ENCODE data around the gene C2orf69. TPM values are rescaled to one million over a fixed set of nuclear protein-coding genes. Genes with fewer than 3 reads are reported as not detected.
A peak's percentile ranks its signal among the peaks of the same experiment; 100 is the strongest.

Gene C2orf69
- total and polyA plus RNA-seq, 2 experiments from 2014 or later, result 33.4 to 39.2 TPM

- H3K27ac Mint-ChIP-seq, result peak overlapping the region; percentile 56; the same call in 1 of the 2 replicates
- no peak overlapping the region for H3K4me3 Mint-ChIP-seq
- peak; percentile 52 for ATAC-seq
- H4K20me1 ChIP-seq (replicated peaks; ENCODE audit: insufficient read depth), result peaks cover 10% of the 10 kb centered on the region; the same call in 1 of the 2 replicates
- TF ChIP-seq STAT1 (IDR thresholded peaks at IDR 0.05; ENCODE audit: unreplicated experiment) (no peak), JUNB (IDR thresholded peaks at IDR 0.05; ENCODE audit: unreplicated experiment) (no peak), POLR2AphosphoS5 (IDR thresholded peaks at IDR 0.05; ENCODE audit: low read depth) (no peak), EZH2phosphoT487 (IDR thresholded peaks at IDR 0.05; ENCODE audit: unreplicated experiment) (no peak), ZNF114 (CRISPR knock-in tag; IDR thresholded peaks at IDR 0.05) (no peak), CREB1 (CRISPR knock-in tag; IDR thresholded peaks at IDR 0.05; ENCODE audit: low read depth) (no peak), ZNF331 (CRISPR knock-in tag; IDR thresholded peaks at IDR 0.05; ENCODE audit: low read depth) (no peak), ZNF462 (CRISPR knock-in tag; IDR thresholded peaks at IDR 0.05) (no peak), EZH2 (IDR thresholded peaks at IDR 0.05; ENCODE audit: low read depth, unreplicated experiment) (no peak), NANOG (IDR thresholded peaks at IDR 0.05; ENCODE audit: borderline replicate concordance) (no peak), ETS1 (IDR thresholded peaks at IDR 0.05) (no peak), CTCF (conservative IDR thresholded peaks at IDR 0.05; ENCODE audit: low read depth in 2 of 2) (no peak), REST (IDR thresholded peaks at IDR 0.05; ENCODE audit: unreplicated experiment) (no peak)
- peaks cover 5% of the 10 kb centered on the region for H3K27me3 Mint-ChIP-seq (ENCODE audit: insufficient read depth, low read depth, poor library complexity)
- H3F3A ChIP-seq (replicated peaks; ENCODE audit: low read depth), result no peaks in the 10 kb centered on the region
- no peaks in the 10 kb centered on the region; the same call in 1 of the 2 replicates for H3K36me3 ChIP-seq (ENCODE audit: insufficient read depth)
- H3K4me1 Mint-ChIP-seq, result peaks cover 32% of the 10 kb centered on the region
- H3K27ac ChIP-seq (ENCODE audit: low read depth), result peak overlapping the region; percentile 36; the same call in 1 of the 2 replicates
- H3K27me3 ChIP-seq (ENCODE audit: insufficient read depth), result no peaks in the 10 kb centered on the region
- peak overlapping the region; percentile 18 for H3K4me2 ChIP-seq
- H3K36me3 Mint-ChIP-seq (ENCODE audit: low read depth), result peaks cover 49% of the 10 kb centered on the region; the same call in 2 of the 3 replicates
- H3K4me1 ChIP-seq (ENCODE audit: insufficient read depth), result peaks cover 31% of the 10 kb centered on the region
- DNase-seq (ENCODE audit: low spot score), result no peak
- peaks cover 41% of the 10 kb centered on the region for H3K79me2 ChIP-seq (replicated peaks; ENCODE audit: insufficient read depth)
- H2AFZ ChIP-seq, result no peak overlapping the region
- no peak overlapping the region for H3K4me3 ChIP-seq
- no peaks in the 10 kb centered on the region for H3K9me3 Mint-ChIP-seq
- H3K9me2 ChIP-seq (ENCODE audit: insufficient read depth), result no peaks in the 10 kb centered on the region
Observed at GRCh38 chr2:199928226-199928625, 17.1 kb downstream of the C2orf69 start.

All from GM23338 (cell line).